GM12892 (cell line): Measurements from ENCODE around the gene IL1RAPL1.

Experiments used
- POLR2AphosphoS5 ChIP-seq: IDR thresholded peaks from 2 replicates; pipeline ENCODE4 v1.6.1; 2011; ENCODE audit warnings: low read depth, low read length, control low read depth
- TAF1 ChIP-seq: IDR thresholded peaks from 2 replicates; pipeline ENCODE4 v1.6.1; 2011; ENCODE audit warnings: low read depth, mild to moderate bottlenecking, control low read depth, low read length, borderline replicate concordance

- TF ChIP-seq POLR2AphosphoS5 = no peak
- no peak for TF ChIP-seq TAF1
Measured at GRCh38 chrX:29852767-29853166, 1265.5 kb downstream of the IL1RAPL1 start.
